Prostate gland (tissue), 2 donors: ENCODE data around the gene LDAH.

Source experiments
- CTCF ChIP-seq, 4 experiments: fragments of 200-600 bp in 2 of 4; fragments of 450-650 bp in 2 of 4; sonication (generic) in 2 of 4; IDR thresholded peaks; 1 replicate in 3 of 4; 2 replicates in 1 of 4; pipeline ENCODE4 v1.5.1; 2016 to 2019; ENCODE audit warnings: antibody characterized with exemption in 4 of 4, mild to moderate bottlenecking in 2 of 4, moderate library complexity in 2 of 4
- POLR2AphosphoS5 ChIP-seq: sonication (generic); formaldehyde crosslinking; IDR thresholded peaks from one replicate; pipeline ENCODE4 v1.6.1; 2017; ENCODE audit warnings: antibody characterized with exemption

- peak; percentile 56 for TF ChIP-seq POLR2AphosphoS5
- no peak for TF ChIP-seq CTCF (IDR thresholded peaks at IDR 0.05)
Measured at GRCh38 chr2:20796374-20796791, 26.5 kb downstream of the LDAH start.
